ENCODE data around the gene TMEM181.

The TMEM181 gene

GRCh38 chr6:158627168-158627939, 67.5 kb downstream of the TMEM181 start:
- no peak for TF ChIP-seq CTCF (conservative IDR thresholded peaks at IDR 0.05; ENCODE audit: low read depth, low read length)
- H3K27ac ChIP-seq, result no peak overlapping the region
- no peaks in the 10 kb centered on the region for H4K20me1 ChIP-seq (ENCODE audit: insufficient read depth)
- H3K4me1 ChIP-seq (ENCODE audit: low read depth, poor library complexity, severe bottlenecking), result peaks cover 18% of the 10 kb centered on the region
- no peak overlapping the region for H3K4me2 ChIP-seq
- no peaks in the 10 kb centered on the region for H3K36me3 ChIP-seq (ENCODE audit: insufficient read depth)
- no peak overlapping the region for H2AFZ ChIP-seq (ENCODE audit: low read depth)
- no peak overlapping the region for H3K4me3 ChIP-seq (IDR thresholded peaks at IDR 0.05; ENCODE audit: insufficient read depth, low read depth, low read length)
- H3K27me3 ChIP-seq (ENCODE audit: insufficient read depth, low read depth), result no peaks in the 10 kb centered on the region
- no peak overlapping the region for H3K9ac ChIP-seq
- H3K79me2 ChIP-seq (ENCODE audit: insufficient read depth, low read depth), result no peaks in the 10 kb centered on the region

GRCh38 chr6:158627940-158628211, 68.0 kb downstream of the TMEM181 start:
- Histone ChIP-seq H3K36me3 (ENCODE audit: insufficient read depth) (no peaks in the 10 kb centered on the region), H3K9ac (no peak overlapping the region), H3K4me2 (no peak overlapping the region), H3K4me3 (IDR thresholded peaks at IDR 0.05; ENCODE audit: insufficient read depth, low read depth, low read length) (no peak overlapping the region), H3K27ac (no peak overlapping the region), H3K27me3 (ENCODE audit: insufficient read depth, low read depth) (no peaks in the 10 kb centered on the region), H4K20me1 (ENCODE audit: insufficient read depth) (no peaks in the 10 kb centered on the region), H3K79me2 (ENCODE audit: insufficient read depth, low read depth) (no peaks in the 10 kb centered on the region), H2AFZ (ENCODE audit: low read depth) (no peak overlapping the region), H3K4me1 (ENCODE audit: low read depth, poor library complexity, severe bottlenecking) (peaks cover 13% of the 10 kb centered on the region)
- TF ChIP-seq CTCF (conservative IDR thresholded peaks at IDR 0.05; ENCODE audit: low read depth, low read length), result no peak

- no peaks in the 10 kb centered on the region for H4K20me1 ChIP-seq (ENCODE audit: insufficient read depth)
- TF ChIP-seq CTCF (conservative IDR thresholded peaks at IDR 0.05; ENCODE audit: low read depth, low read length), result no peak
- H3K4me1 ChIP-seq (ENCODE audit: low read depth, poor library complexity, severe bottlenecking), result peaks cover 13% of the 10 kb centered on the region
- H3K79me2 ChIP-seq (ENCODE audit: insufficient read depth, low read depth), result no peaks in the 10 kb centered on the region
- no peak overlapping the region for H2AFZ ChIP-seq (ENCODE audit: low read depth)
- H3K4me2 ChIP-seq, result no peak overlapping the region
- H3K9ac ChIP-seq, result no peak overlapping the region
- H3K36me3 ChIP-seq (ENCODE audit: insufficient read depth), result no peaks in the 10 kb centered on the region
- no peaks in the 10 kb centered on the region for H3K27me3 ChIP-seq (ENCODE audit: insufficient read depth, low read depth)
- H3K4me3 ChIP-seq (IDR thresholded peaks at IDR 0.05; ENCODE audit: insufficient read depth, low read depth, low read length), result no peak overlapping the region
- H3K27ac ChIP-seq, result no peak overlapping the region
These were observed 68.7 kb downstream of the TMEM181 start for GRCh38 chr6:158628542-158628941.

GRCh38 chr6:158629367-158630221, 69.7 kb downstream of the TMEM181 start:
- no peak for TF ChIP-seq CTCF (conservative IDR thresholded peaks at IDR 0.05; ENCODE audit: low read depth, low read length)
- H3K36me3 ChIP-seq (ENCODE audit: insufficient read depth), result no peaks in the 10 kb centered on the region
- peaks cover 13% of the 10 kb centered on the region for H3K4me1 ChIP-seq (ENCODE audit: low read depth, poor library complexity, severe bottlenecking)
- no peak overlapping the region for H3K27ac ChIP-seq
- no peak overlapping the region for H2AFZ ChIP-seq (ENCODE audit: low read depth)
- no peaks in the 10 kb centered on the region for H3K79me2 ChIP-seq (ENCODE audit: insufficient read depth, low read depth)
- no peak overlapping the region for H3K4me2 ChIP-seq
- H3K4me3 ChIP-seq (IDR thresholded peaks at IDR 0.05; ENCODE audit: insufficient read depth, low read depth, low read length), result no peak overlapping the region
- no peaks in the 10 kb centered on the region for H3K27me3 ChIP-seq (ENCODE audit: insufficient read depth, low read depth)
- no peaks in the 10 kb centered on the region for H4K20me1 ChIP-seq (ENCODE audit: insufficient read depth)
- H3K9ac ChIP-seq, result no peak overlapping the region
